GM12872 (cell line): Measurements from ENCODE around the gene ATP2B2.

Experiments
- TF ChIP-seq, protein P1 (sequence below): IDR thresholded peaks from 3 replicates; pipeline ENCODE4 v1.5.1; 2011; ENCODE audit warnings: low read depth, mild to moderate bottlenecking, low read length, moderate library complexity; ENCODE audit not compliant: insufficient read depth

The ATP2B2 gene

GRCh38 chr3:10438902-10439610 is 66.3 kb downstream of the ATP2B2 start:
- TF ChIP-seq, protein P1, sequence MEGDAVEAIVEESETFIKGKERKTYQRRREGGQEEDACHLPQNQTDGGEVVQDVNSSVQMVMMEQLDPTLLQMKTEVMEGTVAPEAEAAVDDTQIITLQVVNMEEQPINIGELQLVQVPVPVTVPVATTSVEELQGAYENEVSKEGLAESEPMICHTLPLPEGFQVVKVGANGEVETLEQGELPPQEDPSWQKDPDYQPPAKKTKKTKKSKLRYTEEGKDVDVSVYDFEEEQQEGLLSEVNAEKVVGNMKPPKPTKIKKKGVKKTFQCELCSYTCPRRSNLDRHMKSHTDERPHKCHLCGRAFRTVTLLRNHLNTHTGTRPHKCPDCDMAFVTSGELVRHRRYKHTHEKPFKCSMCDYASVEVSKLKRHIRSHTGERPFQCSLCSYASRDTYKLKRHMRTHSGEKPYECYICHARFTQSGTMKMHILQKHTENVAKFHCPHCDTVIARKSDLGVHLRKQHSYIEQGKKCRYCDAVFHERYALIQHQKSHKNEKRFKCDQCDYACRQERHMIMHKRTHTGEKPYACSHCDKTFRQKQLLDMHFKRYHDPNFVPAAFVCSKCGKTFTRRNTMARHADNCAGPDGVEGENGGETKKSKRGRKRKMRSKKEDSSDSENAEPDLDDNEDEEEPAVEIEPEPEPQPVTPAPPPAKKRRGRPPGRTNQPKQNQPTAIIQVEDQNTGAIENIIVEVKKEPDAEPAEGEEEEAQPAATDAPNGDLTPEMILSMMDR = no peak

GRCh38 chr3:10437995-10438901 is 67.1 kb downstream of the ATP2B2 start:
- TF ChIP-seq, protein P1 = no peak

GRCh38 chr3:10437272-10437994 is 68.0 kb downstream of the ATP2B2 start:
- TF ChIP-seq, protein P1 = no peak

DNA sequence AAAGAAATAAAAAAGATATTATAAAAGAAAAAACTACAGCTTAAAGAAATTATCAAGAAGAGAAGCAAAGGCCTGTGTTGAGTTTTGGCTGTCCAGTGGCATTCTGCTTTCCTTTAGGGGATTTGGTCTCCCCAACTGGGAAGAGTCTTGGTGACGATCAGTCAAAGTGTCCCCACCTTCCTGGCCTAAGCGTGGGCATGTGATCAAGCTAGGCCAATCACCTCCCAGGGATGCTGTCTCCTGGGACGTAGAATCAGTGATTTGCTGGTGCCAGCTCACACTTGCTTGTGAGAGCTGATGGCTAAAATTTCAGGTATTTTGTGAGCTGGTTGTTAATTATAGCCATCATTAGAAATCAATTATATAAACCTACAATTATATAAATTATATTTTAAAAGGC is 69.5 kb downstream of the ATP2B2 start:
- TF ChIP-seq, protein P1 = no peak

GRCh38 chr3:10434938-10435336 is 70.4 kb downstream of the ATP2B2 start:
- TF ChIP-seq, protein P1 = no peak

- TF ChIP-seq, protein P1 = no peak
Observed at GRCh38 chr3:10434144-10434937, 71.0 kb downstream of the ATP2B2 start.
